HG02588 (cell line): ENCODE results near the gene CD37.

ENCODE experiments used
- ATAC-seq: cut with Tn5 transposase; IDR thresholded peaks from one replicate; pipeline ENCODE4 v1.9.1; 2021; ENCODE audit warnings: mild to moderate bottlenecking, moderate library complexity; ENCODE audit not compliant: unreplicated experiment

The CD37 gene

DNA sequence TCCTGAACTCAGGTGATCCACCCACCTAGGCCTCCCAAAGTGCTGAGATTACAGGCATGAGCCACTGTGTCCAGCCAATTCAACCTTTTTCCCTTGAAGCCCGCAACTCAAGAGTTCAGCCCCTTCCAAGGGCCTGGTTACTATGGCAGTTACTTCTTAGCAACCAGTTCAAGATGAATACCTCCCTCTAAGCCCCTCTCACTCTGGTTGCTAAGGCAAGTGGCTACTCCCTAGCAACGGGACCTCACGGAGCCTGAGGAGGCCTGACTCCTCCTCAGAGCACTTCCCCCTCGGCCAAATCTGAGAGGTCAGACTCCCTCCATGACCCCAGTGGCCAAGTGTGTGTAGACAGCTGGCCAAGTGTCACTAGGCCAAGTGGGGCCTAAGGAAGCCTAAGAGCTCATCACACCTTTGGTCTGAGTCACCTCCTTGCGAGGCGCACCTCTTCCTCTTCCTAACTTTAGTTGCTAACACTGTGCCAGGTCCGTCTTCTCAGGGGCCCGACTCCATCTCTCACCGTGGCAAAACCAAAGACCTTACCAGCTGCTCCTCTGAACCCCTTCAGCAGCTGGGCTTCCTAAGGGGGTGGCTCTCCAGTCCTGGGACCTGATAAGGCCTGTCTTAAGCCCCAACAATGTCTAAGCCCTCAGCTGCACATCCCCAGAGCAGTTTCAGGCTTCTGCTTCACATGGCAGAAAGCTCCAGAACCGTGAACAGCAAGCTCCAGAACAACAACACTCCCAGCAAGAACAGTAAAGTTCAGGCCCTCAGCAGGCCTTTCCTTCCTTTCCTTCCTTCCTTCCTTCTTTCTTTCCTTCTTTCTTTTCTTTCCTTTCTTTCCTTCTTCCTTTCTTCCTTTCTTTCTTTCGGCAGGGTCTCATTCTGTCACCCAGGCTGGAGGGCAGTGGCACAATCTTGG, 9.6 kb downstream of the CD37 start:
- no peak for ATAC-seq

DNA sequence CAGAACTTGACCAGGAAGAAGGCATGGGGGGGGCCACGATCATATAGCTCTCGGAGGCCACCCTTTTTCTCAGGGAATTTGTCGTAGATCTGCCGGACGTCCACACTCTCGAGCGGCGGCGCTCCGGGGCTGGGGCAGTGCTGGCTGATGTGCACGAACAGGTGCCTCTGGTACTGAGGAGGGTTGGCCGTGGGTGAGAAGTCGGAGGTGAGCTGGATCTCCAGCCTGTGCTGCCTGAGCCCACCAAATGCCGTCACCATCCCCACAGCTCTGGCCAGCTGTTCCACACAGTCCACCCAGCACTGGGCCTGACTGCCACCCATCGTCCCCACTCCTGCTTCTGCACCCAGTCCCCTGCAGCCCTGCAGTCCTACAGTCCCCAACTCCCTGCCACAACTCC, 12.0 kb downstream of the CD37 start:
- ATAC-seq, result no peak

DNA sequence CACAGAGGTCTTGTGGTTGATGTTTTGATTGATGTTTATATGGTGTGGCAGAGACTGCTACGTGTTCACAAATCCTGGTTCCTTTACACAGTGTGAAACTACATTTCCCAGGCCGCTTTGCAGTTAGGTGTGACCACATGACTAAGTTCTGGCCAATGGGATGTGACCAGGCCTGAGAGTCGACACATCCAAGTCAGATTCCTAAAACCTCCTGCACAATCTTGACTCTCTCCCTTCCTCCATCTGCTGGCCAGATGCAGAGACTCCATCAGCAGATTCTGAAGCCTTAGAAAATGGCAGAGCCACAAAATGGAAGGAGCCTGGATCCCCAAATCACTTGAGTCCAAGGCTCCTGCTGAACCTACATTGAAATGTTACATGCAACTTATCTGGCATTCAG, 12.6 kb downstream of the CD37 start:
- no peak for ATAC-seq

DNA sequence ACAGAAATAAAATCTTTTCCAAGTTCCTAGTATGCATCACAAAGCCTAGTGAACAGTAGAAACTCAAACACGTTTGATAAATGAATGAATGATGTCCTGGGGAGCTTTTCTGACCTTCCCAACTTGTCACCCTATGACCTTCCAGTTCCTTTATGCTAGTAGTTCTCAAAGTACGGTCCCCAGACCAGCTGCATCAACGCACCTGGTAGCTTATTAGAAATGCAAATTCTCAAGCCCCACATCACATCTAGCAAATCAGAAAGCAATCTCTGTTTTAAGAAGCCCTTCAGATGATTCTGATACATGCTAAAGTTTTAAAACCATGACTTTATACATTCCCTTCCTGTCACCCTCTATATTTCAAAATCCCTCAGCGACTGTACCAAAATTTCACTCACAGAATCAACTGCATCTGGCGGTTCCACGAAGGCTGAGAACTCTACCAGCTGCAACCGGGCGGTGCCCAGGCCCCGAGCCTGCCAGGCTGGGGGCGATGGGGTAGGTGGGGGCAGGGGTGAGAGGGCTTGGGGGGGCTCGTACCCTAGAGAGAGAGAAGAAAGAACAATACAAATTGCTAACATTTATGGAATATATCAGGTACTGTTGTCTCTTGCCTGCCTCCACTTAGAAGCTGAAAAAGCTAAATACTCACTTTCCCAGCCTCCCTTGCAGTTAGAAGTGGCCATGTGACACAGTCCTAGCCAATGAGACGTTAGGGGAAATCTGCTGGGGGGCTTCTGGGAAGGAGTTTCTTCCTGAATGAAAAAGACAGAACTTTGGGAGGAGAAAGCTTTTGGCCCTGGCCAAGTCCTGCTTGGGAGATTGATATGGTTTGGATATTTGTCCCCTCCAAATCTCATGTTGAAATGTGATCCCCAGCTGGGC, 13.3 kb downstream of the CD37 start:
- ATAC-seq, result no peak

DNA sequence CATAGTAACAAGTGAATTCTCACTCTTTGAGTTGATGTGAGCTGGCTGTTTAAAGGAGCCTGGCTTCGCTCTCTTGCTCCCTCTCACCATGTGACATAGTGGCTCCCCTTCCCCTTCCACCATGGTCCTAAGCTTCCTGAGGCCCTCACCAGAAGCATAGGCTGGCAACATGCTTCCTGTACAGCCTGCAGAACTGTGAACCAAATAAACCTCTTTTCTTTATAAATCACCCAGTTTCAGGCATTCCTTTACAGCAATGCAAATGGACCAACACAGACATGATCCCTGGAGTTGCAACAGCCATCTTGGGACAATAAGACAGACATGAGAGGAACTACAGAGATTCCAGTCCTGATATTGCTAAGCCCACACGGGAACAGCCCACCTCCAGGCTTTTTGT, 14.4 kb downstream of the CD37 start:
- no peak for ATAC-seq

DNA sequence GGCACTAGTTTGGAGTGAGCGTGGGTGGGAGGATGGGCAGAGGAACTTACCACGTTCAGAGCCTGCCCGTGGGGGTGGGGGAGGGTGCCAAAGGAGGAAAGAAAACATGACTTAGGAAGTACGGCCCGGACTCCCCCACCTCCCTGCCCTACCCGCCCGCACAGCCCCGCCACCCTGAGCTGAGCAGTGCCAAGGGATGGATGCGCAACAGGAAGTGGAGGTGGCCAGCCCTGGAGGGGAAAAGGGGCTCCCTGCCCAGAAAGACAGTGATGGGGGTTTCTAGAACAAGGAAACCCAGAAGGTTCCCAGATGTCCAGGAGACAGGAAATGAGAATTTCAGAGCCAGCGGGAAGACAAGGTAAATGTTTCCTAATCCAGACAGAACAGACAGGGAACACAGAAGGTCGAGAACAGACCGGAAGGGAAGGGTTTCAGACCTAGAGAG, 20.7 kb downstream of the CD37 start:
- no peak for ATAC-seq

DNA sequence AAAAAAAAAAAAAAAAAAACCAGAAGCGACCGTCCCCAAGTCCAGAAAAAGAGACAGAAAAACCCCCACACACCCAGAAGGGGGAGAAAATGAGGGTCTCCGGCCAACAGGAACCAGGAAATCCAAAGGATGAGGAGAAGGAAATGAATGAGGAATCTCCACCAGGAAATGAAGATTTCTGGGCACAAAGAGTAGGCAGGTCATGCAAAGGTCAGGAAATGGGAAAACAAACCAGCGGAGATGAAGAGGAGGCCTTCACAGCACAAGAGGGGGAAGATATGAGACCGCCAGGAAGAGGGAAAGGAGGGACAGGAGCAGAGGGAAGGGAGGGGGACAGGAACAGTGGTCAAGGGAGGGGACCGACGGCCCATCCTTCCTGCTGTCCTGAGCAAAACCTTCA, 21.2 kb downstream of the CD37 start:
- ATAC-seq, result no peak

DNA sequence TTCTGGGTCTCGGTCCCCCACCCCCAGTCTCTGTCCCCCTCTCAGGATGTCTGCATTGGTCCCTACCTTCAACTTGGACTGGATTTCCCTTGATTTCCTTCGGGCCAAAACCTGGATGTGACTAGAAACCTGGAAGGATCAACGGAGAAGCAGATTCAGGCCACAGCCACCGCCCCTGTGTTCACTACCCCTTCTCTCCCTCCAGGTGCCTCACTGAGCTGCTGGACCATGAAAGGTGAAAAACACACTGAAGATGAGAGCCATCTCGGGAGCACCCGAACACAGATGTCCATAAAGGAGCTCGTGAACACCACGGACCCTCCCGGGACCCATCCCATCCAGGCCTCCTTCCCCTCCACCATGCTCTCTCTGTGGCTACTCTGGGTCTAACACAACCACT, 22.0 kb downstream of the CD37 start:
- no peak for ATAC-seq

DNA sequence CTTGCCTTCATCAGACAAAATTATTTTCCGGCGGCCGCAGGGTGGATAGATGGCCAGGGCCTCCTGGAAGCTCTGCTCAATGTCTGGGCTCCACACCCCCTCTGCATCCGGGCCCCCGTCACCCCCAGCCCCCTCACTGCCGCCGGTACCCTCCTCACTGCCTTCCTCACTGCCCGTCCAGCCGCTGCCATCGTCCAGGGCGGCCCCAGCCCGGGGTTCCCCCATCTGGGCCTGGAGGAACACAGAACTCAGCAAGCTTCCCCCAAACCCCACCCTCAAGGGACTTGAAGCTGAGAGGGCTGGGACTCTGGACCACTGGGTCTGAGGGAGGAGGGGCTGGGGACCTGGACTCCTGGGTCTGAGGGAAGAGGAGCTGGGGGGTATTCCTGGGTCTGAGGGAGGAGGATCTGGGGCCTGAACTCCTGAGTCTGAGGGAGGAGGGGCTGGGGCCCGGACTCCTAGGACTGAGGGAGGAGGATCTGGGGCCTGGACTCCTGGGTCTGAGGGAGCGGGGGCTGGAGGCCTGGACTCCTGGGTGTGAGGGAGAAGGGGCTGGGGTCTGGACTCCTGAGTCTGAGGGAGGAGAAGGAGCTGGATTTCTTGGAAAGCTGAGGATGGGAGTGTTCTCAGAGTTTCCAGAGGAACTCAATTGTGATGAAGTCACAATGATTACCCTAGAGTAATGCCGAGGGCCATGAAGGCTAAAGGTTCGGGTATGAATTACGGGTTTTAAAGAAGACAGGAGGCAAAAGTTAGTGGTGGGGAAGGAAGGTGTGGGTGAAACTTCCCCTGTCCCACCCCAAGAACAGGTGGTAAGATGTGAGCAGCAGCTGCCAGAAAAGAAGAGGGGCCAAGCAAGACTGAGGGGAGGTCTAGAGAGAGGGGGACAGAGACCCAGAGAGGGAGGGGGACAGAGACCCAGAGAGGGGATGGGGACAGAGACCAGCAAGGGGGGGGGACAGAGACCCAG, 24.9 kb downstream of the CD37 start:
- no peak for ATAC-seq

DNA sequence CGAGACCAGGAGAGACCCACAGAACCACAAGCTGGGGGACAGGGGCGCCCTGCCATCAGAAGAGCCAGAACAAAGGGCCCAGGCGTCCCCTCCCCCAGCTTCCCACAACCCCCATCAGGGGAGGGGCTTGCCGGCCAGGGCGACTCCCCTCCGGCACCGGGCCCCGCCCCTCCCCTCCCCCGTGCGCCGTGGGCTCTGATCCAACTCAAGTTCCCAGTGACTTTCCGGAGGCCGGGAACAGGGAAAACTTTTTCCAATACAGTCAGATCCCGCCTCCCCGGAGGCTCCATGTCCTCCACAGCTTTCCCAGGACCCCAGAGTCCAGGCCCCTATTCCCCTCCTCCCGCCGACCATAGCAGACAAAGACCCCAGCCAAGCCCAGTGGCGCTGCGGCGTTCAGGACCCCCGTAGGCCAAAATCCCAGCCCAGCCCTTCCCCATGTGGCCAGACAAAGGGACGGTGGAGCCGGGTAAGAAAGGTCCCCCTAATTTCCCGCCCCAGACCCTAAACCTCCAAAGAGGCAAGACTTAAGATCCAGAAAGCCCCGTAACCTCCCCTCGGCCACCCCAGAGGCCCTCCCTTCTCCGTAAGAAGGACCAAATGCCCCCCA, 26.3 kb downstream of the CD37 start:
- no peak for ATAC-seq

DNA sequence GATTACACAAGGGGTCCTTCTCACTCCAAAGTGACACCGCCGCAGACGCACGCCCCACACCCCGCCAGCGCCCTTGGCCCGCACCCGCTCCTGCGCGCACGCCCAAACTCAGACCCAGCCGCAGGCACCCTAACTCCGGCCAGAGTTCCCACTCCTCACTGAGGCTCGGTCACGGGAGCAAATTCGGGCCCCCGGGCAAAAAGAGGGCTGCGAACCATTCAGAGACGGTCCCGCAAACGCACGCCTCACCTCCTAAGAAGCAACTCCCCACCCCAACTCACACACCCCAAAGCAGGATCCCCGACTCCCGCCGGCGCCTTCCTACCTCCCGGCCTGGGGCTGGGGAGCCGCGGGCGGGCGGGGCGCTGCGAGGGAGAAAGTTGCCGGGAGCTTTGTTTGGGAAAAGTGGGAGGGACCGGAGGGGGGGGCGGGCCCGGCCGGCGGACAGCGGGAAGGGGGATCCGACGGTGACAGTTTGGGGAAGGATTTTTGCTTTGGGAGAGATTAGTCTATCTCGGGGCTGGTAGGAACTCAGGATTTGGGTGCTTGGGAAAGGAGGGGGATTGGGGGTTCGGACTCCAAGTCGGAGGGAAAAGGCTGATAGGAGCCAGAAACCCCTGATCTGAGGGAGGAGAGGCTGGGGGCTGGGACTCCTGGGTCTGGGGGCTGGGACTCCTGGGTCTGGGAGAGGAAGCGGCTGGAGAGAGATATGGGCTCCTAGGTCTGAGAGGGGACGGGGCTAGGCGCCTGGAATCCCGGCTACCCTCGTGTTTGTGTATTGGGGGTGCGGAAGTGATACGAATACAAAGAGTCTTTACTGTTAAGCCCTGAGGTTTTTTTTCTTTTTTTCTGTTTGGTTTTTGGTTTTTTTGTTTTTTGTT, 27.1 kb downstream of the CD37 start, which contains the start of gene TEAD2:
TSS of gene TEAD2 (minus strand) at position 369 of the 881 bp plus-strand sequence. CDS start 2,341 bp downstream, outside the sequence.
- no peak for ATAC-seq

DNA sequence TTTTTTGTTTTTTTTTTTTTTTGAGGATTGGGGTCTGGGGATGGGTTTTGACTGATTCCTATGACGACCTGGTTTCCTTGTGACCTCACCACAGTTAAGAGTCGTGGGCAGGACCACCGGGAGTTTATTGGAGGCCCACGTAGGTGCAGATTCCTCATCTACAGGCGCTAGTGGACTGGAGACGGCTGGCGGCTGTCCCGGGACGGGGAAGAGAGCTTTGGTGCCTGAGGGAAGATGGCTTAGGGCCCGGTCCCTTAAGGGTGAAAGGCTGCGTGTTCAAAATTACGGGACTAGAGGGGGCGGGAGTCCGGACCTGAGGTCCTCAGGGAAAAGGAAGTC, 27.7 kb downstream of the CD37 start:
- ATAC-seq, result no peak

DNA sequence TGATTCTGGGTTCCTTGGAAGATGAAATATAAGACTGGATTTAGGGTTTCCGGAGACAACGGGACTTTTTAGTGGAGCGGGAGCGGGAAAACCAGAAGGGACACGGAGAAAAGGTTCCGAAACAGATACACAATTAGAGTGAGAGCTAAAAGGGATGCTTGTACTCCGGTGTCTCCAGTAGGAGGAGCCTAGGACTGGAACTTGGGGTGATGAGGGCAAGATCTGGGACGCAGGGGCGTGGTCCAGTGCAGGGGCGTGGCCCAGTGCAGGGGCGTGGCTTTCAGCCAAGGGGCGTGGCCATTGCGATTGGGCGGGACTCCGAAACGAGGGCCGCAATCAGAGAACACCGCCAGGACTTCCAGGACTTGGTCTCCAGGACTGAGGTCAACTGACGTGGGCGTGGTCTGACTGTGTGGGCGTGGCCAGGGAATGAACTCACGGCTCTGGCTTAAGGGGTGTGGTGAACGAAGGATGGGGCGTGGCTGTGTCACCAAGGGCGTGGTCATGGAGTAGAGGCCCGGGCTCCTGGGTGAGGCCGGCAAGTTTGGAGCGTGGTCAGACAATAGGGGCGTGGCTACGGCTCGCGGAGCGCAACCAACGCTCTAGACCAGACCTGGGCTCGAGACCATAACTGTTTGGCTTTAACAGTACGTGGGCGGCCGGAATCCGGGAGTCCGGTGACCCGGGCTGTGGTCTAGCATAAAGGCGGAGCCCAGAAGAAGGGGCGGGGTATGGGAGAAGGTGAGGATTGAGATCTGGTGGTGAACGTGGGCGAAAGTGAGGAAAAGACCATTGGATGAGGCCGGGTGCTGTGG, 28.3 kb downstream of the CD37 start, which contains the start of gene DKKL1:
TSS of gene DKKL1 (plus strand) at position 610 of the 815 bp plus-strand sequence. CDS start at position 732, 122 bp downstream.
- no peak for ATAC-seq

DNA sequence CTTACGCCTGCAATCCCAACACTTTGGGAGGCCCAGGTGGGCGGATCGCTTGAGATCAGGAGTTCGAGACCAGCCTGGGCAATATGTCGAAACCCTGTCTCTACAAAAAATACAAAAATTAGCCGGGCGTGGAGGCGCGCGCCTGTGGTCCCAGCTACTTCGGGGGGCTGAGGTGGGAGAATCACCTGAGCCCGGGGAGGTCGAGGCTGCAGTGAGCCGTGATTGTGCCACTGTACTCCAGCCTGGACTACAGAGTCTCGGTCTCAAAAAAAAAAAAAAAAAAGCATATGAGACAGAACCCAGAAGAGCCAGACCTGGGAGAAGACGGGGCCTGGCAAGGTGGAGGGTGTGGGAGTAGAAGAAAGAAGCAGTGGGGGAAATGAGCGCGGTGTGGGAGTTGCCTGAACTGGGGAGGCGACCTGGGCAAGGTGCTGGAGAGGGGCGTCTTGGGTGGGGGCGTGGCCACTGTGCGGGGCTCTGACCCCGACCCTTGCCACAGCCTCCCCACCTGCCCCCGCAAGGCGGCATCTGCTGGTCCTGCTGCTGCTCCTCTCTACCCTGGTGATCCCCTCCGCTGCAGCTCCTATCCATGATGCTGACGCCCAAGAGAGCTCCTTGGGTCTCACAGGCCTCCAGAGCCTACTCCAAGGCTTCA, 29.0 kb downstream of the CD37 start:
- ATAC-seq, result no peak

DNA sequence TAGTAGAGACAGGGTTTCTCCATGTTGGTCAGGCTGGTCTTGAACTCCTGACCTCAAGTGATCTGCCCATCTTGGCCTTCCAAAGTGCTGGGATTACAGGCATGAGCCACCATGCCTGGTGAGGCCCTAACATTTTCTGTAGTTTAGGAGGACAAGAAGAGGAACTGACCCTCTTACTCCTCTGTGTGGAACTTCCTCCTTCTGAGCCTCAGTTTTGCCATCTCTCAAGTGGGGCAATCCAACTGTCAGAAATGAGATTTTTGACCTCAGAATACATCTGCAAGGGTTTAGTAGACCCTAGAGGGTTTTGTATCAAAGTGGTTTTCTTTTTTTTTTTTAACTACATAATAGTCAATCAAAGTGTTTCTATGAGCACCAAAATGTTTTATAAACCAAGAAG, 30.9 kb downstream of the CD37 start:
- no peak for ATAC-seq

DNA sequence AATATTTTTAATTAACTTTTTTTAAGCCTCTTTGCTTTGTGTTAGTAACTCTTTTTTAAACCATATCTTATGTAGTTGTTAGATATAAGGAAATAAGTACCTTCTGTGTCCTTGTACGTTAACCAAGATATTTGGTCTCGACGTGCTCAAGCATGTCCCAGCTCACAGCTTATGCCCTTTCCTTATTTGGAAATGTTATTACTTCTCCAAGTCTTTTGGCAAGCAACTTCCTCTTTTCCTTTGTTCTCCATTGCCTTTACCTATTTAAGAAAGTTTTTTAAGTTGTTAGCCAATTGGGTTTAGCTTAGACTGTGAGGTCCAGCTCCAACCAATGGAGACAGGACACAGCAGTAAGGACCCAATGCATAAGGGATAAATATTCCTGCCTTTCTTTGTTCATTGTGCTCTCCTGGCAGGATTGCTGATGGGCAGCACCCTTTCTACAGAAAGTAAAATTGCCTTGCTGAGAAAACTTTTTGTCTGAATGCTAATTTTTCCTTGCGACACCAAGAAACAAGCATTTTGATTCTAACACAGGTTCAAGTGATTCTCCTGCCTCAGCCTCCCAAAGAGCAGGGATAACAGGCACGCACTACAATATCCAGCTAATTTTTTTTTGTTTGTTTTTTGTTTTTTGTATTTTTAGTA, 33.6 kb downstream of the CD37 start:
- no peak for ATAC-seq

DNA sequence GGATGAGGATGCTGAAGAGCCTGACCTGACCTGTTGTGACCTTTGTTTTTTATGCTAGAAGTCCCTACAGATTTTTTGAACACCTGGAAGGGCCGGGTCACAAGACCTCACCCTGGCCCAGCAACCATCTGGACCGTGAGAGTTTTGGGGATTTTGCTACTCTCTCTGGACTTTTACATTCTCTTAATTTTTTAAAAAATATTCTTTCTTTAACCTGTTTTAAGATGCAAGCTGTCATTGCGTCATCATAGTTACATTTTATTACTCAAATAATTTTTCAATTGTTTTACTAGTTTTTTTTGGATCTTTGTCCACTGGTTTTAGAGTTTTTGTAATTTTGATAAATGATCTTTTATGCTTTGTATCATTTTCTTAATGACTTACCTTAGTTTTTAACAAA, 36.0 kb downstream of the CD37 start:
- no peak for ATAC-seq
